Common myeloid progenitor, CD34-positive (primary cell): ENCODE data around the gene CACNB4.
A peak's percentile ranks its signal among the peaks of the same experiment; 100 is the strongest.
"Not testable (repeated sequence)": the region's sequence is repeated elsewhere in the genome, so short reads cannot be mapped to it uniquely, and the experiment has no call there.

Source experiments
- CTCF ChIA-PET: fragments of 350-600 bp; sonication (Branson Sonifier 250); formaldehyde crosslinking; loops from one replicate; lab custom pipeline; 2021; ENCODE audit warnings: antibody characterized with exemption; lab: Charles Lee
- POLR2A ChIA-PET: fragments of 350-600 bp; sonication (Branson Sonifier 250); formaldehyde crosslinking; loops from one replicate; lab custom pipeline; 2021; ENCODE audit warnings: antibody characterized with exemption; lab: Charles Lee
- DNase-seq, 3 donors: peaks; one replicate each; pipeline versions ENCODE4 v3.0.0 to v3.0.0-alpha.2; 2013
- H3K27ac ChIP-seq, 2 experiments: 1 replicate in 1 of 2; 2 replicates in 1 of 2; pipeline ENCODE4 v1.7.0; 2013; ENCODE audit warnings: inconsistent platforms in 2 of 2, low read length in 2 of 2, mild to moderate bottlenecking in 2 of 2, low read depth in 1 of 2, moderate library complexity in 1 of 2; ENCODE audit not compliant: severe bottlenecking in 2 of 2, insufficient read depth in 1 of 2, poor library complexity in 1 of 2
- H3K27me3 ChIP-seq, 5 experiments: replicated peaks in 2 of 5; 1 replicate in 3 of 5; 2 replicates in 2 of 5; pipeline versions ENCODE4 v1.6.1 to v1.7.0; 2013; ENCODE audit warnings: low read length in 4 of 5, mild to moderate bottlenecking in 2 of 5, moderate library complexity in 2 of 5, inconsistent platforms in 1 of 5; ENCODE audit not compliant: insufficient read depth in 5 of 5, control insufficient read depth in 4 of 5
- H3K36me3 ChIP-seq, 4 experiments: 1 replicate in 2 of 4; 2 replicates in 2 of 4; pipeline versions ENCODE4 v1.6.1 to v1.7.0; 2013; ENCODE audit warnings: low read length in 3 of 4, control low read depth in 1 of 4, mild to moderate bottlenecking in 1 of 4; ENCODE audit not compliant: control insufficient read depth in 4 of 4, insufficient read depth in 4 of 4
- H3K4me1 ChIP-seq, 4 experiments: 1 replicate in 3 of 4; 2 replicates in 1 of 4; pipeline versions ENCODE4 v1.6.1 to v1.7.1; 2013; ENCODE audit warnings: low read length in 3 of 4, mild to moderate bottlenecking in 3 of 4, control low read depth in 1 of 4, inconsistent platforms in 1 of 4, moderate library complexity in 1 of 4; ENCODE audit not compliant: control insufficient read depth in 4 of 4, insufficient read depth in 4 of 4; ENCODE audit errors: control extremely low read depth in 1 of 4
- H3K4me3 ChIP-seq, 7 experiments: 1 replicate in 4 of 7; 2 replicates in 3 of 7; pipeline versions ENCODE4 v1.5.1 to v1.7.0; 2013; ENCODE audit warnings: mild to moderate bottlenecking in 7 of 7, low read length in 6 of 7, moderate library complexity in 6 of 7, inconsistent platforms in 2 of 7, low read depth in 2 of 7, control low read depth in 1 of 7; ENCODE audit not compliant: insufficient read depth in 4 of 7, control insufficient read depth in 1 of 7; ENCODE audit errors: extremely low read depth in 1 of 7
- H3K9me3 ChIP-seq, 5 experiments: 1 replicate in 4 of 5; 2 replicates in 1 of 5; pipeline versions ENCODE4 v1.6.1 to v1.7.1; 2013; ENCODE audit warnings: low read length in 4 of 5, mild to moderate bottlenecking in 2 of 5, inconsistent platforms in 1 of 5, low read depth in 1 of 5, moderate library complexity in 1 of 5; ENCODE audit not compliant: control insufficient read depth in 4 of 5, insufficient read depth in 2 of 5; ENCODE audit errors: control extremely low read depth in 1 of 5
- WGBS: methylation state at CpG from one replicate; pipeline ENCODE4 v1.1.5; 2013; ENCODE audit not compliant: insufficient coverage; 5-methylcytosine and 5-hydroxymethylcytosine counted together

CACNB4 gene

GRCh38 chr2:151927501-151928221 lies 171.2 kb downstream of the CACNB4 start:
- Histone ChIP-seq H3K36me3 (no peaks in the 10 kb centered on the region), H3K27ac (no peak overlapping the region), H3K27me3 (no peaks in the 10 kb centered on the region), H3K4me1 (peaks cover 0 to 10% (median 2%) of the 10 kb centered on the region in 4 experiments), H3K9me3 (peaks cover 0 to 1% (median 0%) of the 10 kb centered on the region in 5 experiments), H3K4me3 (no peak overlapping the region)
- WGBS: 98% methylated on average over 6 of the region's 7 CpGs
- POLR2A ChIA-PET: no interaction called here
- CTCF ChIA-PET: no interaction called here
- DNase-seq: no peak

DNA sequence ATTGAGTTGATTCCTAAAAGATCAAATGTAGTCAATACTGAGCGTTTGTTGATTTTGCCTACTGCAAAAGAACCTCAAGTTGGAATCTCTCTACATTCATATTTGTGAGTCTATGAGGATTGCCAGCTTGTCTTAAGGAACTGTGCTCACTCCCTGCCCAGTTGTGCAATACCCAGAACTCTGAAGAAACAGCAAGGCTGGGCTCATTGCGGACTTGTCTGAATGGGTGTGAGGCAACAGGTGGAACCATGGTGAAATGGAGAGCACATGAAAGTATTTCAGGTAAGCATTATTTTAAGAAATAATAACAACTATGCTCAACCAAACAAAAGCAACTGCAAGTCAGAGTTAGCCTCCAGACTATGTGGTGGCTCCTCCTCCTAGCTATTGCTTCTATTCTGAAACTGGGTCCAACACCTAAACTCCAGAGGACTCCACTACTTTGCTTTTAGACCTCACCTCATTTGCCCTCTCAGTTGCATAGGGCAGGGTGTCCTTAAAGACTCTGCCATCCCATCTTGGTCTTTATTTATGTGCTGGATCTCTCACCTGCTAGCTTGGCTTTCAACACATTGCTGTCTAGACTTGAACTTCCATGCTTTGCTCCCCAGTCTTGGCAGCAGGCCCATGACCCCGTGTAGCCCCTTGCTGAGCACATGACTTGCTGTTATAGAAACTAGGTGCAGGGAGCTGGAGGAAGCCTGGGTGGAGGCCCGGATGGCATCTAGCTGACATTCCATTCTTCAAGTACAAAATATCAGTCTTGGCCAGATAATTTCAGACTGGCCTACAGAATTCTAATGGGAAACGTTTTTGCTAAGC lies 175.8 kb downstream of the CACNB4 start:
- CTCF ChIA-PET: interaction anchor here (0.6 to 1.4 kb wide), 3 partner anchors 10 to 76 kb away, joined by 3 to 4 read pairs (median 3); no protein-coding TSS in a partner anchor

DNA sequence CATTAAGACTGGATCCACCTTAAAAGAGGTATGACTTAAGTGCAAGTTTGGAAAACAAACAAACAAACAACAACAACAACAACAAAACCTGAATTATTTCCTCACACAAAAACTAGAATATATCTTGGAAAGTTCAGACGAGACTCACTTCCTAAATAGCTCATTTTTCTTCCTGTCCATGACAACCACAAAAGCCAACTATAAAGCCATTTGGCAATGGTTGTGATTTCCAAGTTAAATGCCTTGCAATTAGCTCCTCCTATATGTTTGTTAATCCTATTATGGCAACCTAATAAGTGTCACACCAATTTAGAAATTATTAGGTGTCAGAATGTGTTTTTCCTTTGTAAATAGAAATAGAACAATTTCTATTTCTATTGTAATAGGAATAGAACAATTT lies 179.1 kb downstream of the CACNB4 start:
- Histone ChIP-seq H3K4me3 (no peak overlapping the region), H3K27ac (no peak overlapping the region), H3K27me3 (no peaks in the 10 kb centered on the region), H3K9me3 (peaks cover 0 to 1% (median 0%) of the 10 kb centered on the region in 5 experiments), H3K36me3 (no peaks in the 10 kb centered on the region), H3K4me1 (peaks cover 0 to 30% (median 20%) of the 10 kb centered on the region in 4 experiments)
- POLR2A ChIA-PET: no interaction called here
- DNase-seq: no peak
- CTCF ChIA-PET: no interaction called here
- no CpG with 5 or more reads among the region's 1 CpG for WGBS

More for the DNA sequence above, 175.8 kb downstream of the CACNB4 start:
- 45% methylated on average over 2 of the region's 5 CpGs for WGBS
- no peaks in the 10 kb centered on the region for H3K36me3 ChIP-seq
- H3K4me3 ChIP-seq: peak overlapping the region in 1 of 7 experiments; percentile 24
- DNase-seq: peak; percentile 45 to 80 (median 70)
- no peaks in the 10 kb centered on the region for H3K27me3 ChIP-seq
- H3K27ac ChIP-seq: no peak overlapping the region
- POLR2A ChIA-PET: interaction anchor here (0.5 kb wide), 1 partner anchor 21 kb away, joined by 3 read pairs; no protein-coding TSS in a partner anchor
- H3K4me1 ChIP-seq: peaks cover 0 to 26% (median 14%) of the 10 kb centered on the region in 4 experiments
- H3K9me3 ChIP-seq: peaks cover 0 to 1% (median 0%) of the 10 kb centered on the region in 5 experiments

DNA sequence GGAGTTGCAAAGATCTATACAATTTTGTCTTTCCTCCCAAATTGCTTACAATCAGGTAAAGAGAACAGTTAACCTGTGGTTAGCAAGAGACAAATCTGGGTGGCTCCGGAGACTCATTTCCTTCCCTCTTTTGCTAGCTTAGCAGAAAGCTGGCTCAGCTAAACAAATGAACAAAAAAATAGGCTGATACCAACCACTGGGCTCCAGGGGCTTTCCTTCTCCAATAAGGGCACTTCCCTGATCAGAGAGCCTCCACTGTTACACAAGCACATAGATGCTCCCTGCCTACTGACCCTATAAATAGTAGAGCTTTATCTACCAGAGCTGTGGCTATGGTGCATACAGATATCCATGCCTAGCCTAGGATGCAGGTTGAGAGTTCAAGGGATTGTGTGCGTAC lies 180.5 kb downstream of the CACNB4 start:
- H3K4me1 ChIP-seq: peaks cover 0 to 26% (median 20%) of the 10 kb centered on the region in 4 experiments
- ChIA-PET POLR2A (interaction anchor here (0.8 kb wide), 1 partner anchor 12 kb away, joined by 5 read pairs; no protein-coding TSS in a partner anchor), CTCF (no interaction called here)
- H3K27ac ChIP-seq: no peak overlapping the region
- H3K36me3 ChIP-seq: no peaks in the 10 kb centered on the region
- WGBS: 50% methylated on average over 2 of the region's 2 CpGs
- no peaks in the 10 kb centered on the region for H3K27me3 ChIP-seq
- DNase-seq: peak; percentile 22 to 82 (median 78)
- H3K9me3 ChIP-seq: no peaks in the 10 kb centered on the region
- H3K4me3 ChIP-seq: peak overlapping the region in 2 of 7 experiments; percentile 20 to 34

DNA sequence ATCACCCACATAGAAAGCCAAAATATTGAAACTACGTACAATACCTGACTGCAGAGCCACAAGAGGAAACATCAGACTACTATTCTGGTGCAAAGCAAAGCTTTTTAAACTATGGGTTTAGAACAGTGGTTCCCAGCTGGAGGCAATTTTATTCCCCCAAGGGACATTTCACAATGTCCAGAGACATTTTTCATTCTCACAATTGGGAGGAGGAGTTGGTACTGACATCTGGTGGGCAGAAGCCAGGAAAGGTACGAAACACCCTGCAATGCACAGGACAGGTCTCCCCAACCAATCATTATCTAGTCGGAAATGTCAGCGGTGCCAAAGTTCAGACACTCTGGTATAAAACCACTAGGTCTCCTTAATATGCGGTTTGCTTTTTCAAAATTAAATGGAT lies 182.2 kb downstream of the CACNB4 start:
- no peak for DNase-seq
- Histone ChIP-seq H3K36me3 (no peaks in the 10 kb centered on the region), H3K4me3 (no peak overlapping the region), H3K9me3 (no peaks in the 10 kb centered on the region), H3K27me3 (no peaks in the 10 kb centered on the region), H3K4me1 (peaks cover 0 to 26% (median 16%) of the 10 kb centered on the region in 4 experiments), H3K27ac (no peak overlapping the region)
- ChIA-PET CTCF (no interaction called here), POLR2A (no interaction called here)
- WGBS: 100% methylated on average over 1 of the region's 5 CpGs

DNA sequence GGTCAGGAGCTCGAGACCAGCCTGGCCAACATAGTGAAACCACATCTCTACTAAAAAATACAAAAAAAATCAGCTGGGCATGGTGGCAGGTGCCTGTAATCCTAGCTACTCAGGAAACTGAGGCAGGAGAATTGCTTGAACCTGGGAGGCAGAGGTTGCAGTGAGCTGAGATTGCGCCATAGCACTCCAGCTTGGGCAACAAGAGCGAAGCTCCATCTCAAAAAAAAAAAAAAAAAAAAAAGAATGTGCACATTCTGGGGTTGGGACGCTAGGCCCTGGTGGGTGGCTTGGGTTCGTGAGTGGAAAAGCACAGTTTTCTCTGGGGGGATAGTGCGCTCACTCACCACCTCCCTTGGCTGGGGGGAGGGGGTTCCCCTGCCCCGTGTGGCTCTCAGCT lies 183.2 kb downstream of the CACNB4 start:
- CTCF ChIA-PET: interaction anchor here (0.6 to 0.7 kb wide), 2 partner anchors 13 to 38 kb away, joined by 4 to 6 read pairs; no protein-coding TSS in a partner anchor
- 100% methylated on average over 4 of the region's 7 CpGs for WGBS
- POLR2A ChIA-PET, H3K36me3 ChIP-seq, H3K27ac ChIP-seq, H3K27me3 ChIP-seq, H3K4me3 ChIP-seq, DNase-seq, H3K9me3 ChIP-seq: not testable (repeated sequence)
- peaks cover 0 to 26% (median 16%) of the 10 kb centered on the region in 4 experiments for H3K4me1 ChIP-seq
